Tibial nerve (tissue), 4 donors: ENCODE measurements around the gene ZNF385C. TPM values are rescaled to one million over a fixed set of nuclear protein-coding genes. Genes with fewer than 3 reads are reported as not detected.

ENCODE experiments used
- DNase-seq, 2 donors: peaks; one replicate each; pipeline ENCODE4 v3.0.0-alpha.2; 2019; ENCODE audit warnings: low spot score in 2 of 2
- H3K27ac ChIP-seq, 4 donors: fragments of 200-600 bp; sonication (generic) in 3 of 4; one replicate each; pipeline ENCODE4 v1.5.1; 2017 to 2019; ENCODE audit warnings: mild to moderate bottlenecking in 1 of 4
- H3K27me3 ChIP-seq, 2 donors: fragments of 200-600 bp; sonication (generic) in 1 of 2; one replicate each; pipeline versions ENCODE4 v1.5.1 to v1.6.0; 2017 to 2019
- H3K36me3 ChIP-seq, 3 donors: fragments of 200-600 bp; sonication (generic); one replicate each; pipeline ENCODE4 v1.5.1; 2018 to 2019
- H3K4me1 ChIP-seq, 4 donors: fragments of 200-600 bp; sonication (generic) in 3 of 4; one replicate each; pipeline ENCODE4 v1.5.1; 2017 to 2019
- H3K4me3 ChIP-seq, 4 donors: fragments of 200-600 bp; sonication (generic) in 3 of 4; one replicate each; pipeline ENCODE4 v1.5.1; 2017 to 2019; ENCODE audit warnings: mild to moderate bottlenecking in 1 of 4, moderate library complexity in 1 of 4
- H3K9me3 ChIP-seq, 4 donors: fragments of 200-600 bp; sonication (generic) in 3 of 4; one replicate each; pipeline ENCODE4 v1.5.1; 2017 to 2019
- EP300 ChIP-seq, 2 donors: sonication (generic); formaldehyde crosslinking; IDR thresholded peaks; one replicate each; pipeline ENCODE4 v1.6.1; 2017; ENCODE audit warnings: antibody characterized with exemption in 2 of 2, mild to moderate bottlenecking in 1 of 2
- POLR2A ChIP-seq, 2 donors: fragments of 450-650 bp; IDR thresholded peaks; one replicate each; pipeline ENCODE4 v1.6.1; 2017; ENCODE audit warnings: antibody characterized with exemption in 2 of 2, mild to moderate bottlenecking in 2 of 2, moderate library complexity in 2 of 2
- WGBS, 2 donors: methylation state at CpG; one replicate each; pipeline ENCODE4 v1.1.5; 2018; 5-methylcytosine and 5-hydroxymethylcytosine counted together
- total RNA-seq, 4 donors: library from RNA; depleted of rRNA; stranded (reverse); fragments of >200 nt; gene quantifications; one replicate each; pipeline ENCODE4 v1.1.0, GENCODE V29; 2016
- TF ChIP-seq, protein P1 (sequence below), 5 experiments: fragments of 200-600 bp in 3 of 5; fragments of 450-650 bp in 2 of 5; sonication (generic) in 3 of 5; IDR thresholded peaks; one replicate each; pipeline ENCODE4 v1.5.1; 2016 to 2019; ENCODE audit warnings: antibody characterized with exemption in 5 of 5, mild to moderate bottlenecking in 3 of 5, moderate library complexity in 2 of 5

The ZNF385C gene
- total RNA-seq, 4 donors from 2014 or later: 0.20 to 1.5 TPM; not detected in 2

GRCh38 chr17:41992576-41992975 lies 105.7 kb downstream of the ZNF385C start:
- WGBS, 2 donors: 19 to 26% methylated on average over 3 of the region's 3 CpGs
- H3K4me3 ChIP-seq: no peak overlapping the region
- peaks cover 3 to 100% (median 34%) of the 10 kb centered on the region in 3 donors for H3K36me3 ChIP-seq
- H3K27ac ChIP-seq: peak overlapping the region; percentile 32 to 83 (median 62)
- no peak for DNase-seq
- H3K9me3 ChIP-seq: no peaks in the 10 kb centered on the region
- TF ChIP-seq EP300 (IDR thresholded peaks at IDR 0.05): peak in 1 of 2 donors; percentile 8
- TF ChIP-seq, protein P1, sequence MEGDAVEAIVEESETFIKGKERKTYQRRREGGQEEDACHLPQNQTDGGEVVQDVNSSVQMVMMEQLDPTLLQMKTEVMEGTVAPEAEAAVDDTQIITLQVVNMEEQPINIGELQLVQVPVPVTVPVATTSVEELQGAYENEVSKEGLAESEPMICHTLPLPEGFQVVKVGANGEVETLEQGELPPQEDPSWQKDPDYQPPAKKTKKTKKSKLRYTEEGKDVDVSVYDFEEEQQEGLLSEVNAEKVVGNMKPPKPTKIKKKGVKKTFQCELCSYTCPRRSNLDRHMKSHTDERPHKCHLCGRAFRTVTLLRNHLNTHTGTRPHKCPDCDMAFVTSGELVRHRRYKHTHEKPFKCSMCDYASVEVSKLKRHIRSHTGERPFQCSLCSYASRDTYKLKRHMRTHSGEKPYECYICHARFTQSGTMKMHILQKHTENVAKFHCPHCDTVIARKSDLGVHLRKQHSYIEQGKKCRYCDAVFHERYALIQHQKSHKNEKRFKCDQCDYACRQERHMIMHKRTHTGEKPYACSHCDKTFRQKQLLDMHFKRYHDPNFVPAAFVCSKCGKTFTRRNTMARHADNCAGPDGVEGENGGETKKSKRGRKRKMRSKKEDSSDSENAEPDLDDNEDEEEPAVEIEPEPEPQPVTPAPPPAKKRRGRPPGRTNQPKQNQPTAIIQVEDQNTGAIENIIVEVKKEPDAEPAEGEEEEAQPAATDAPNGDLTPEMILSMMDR (IDR thresholded peaks at IDR 0.05): no peak
- peak in 1 of 2 donors; percentile 8 for TF ChIP-seq POLR2A (IDR thresholded peaks at IDR 0.05)
- peaks cover 0 to 14% (median 8%) of the 10 kb centered on the region in 4 donors for H3K4me1 ChIP-seq
- no peaks in the 10 kb centered on the region for H3K27me3 ChIP-seq

GRCh38 chr17:41989702-41990419 lies 108.4 kb downstream of the ZNF385C start:
- peak overlapping the region in 1 of 4 donors; percentile 11 for H3K27ac ChIP-seq
- DNase-seq: no peak
- WGBS, 2 donors: 84 to 88% methylated on average over 5 of the region's 5 CpGs
- no peaks in the 10 kb centered on the region for H3K9me3 ChIP-seq
- no peak overlapping the region for H3K4me3 ChIP-seq
- peaks cover 0 to 14% (median 5%) of the 10 kb centered on the region in 4 donors for H3K4me1 ChIP-seq
- TF ChIP-seq POLR2A (IDR thresholded peaks at IDR 0.05) (no peak), EP300 (IDR thresholded peaks at IDR 0.05) (no peak)
- TF ChIP-seq, protein P1 (IDR thresholded peaks at IDR 0.05): no peak
- peaks cover 0 to 100% (median 38%) of the 10 kb centered on the region in 3 donors for H3K36me3 ChIP-seq
- no peaks in the 10 kb centered on the region for H3K27me3 ChIP-seq

DNA sequence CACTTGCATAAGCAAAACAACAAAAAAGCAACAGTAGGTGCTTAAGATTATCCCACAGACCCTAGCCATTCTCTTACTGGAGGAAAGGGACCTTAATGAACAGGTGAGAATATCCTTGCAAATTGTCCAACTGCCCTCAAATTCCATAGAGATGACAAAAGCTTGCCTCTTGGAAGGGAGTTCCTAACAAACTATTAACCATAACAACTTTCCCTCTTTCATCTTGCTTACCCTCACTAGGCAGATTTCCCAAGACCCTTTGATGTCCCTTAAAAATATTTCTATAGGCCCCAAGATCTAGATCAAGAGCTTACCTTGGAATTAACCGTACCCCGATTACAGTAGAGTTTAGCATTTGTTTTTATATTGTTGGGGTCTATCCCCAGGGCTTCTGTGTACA lies 109.9 kb downstream of the ZNF385C start:
- 95 to 98% methylated on average over 2 of the region's 2 CpGs for WGBS, 2 donors

DNA sequence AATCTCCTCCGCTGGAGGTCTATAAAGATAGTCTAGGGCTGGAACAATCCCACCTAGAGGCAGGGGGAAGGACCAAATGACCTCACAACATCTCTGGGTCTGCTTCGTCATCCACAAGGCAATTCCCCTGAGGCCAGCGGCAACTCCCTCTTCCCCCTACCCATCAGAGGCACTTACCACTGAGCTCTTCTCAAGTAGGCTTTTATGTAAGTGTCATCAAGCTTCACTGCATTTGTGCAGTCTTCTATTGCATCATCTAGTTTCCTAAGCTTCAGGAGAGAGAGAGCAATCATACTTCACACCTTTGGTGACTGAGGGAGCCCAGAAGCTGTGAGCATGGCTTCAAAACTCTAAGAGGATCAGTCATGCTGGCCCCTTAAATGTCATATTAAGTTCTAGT lies 110.6 kb downstream of the ZNF385C start:
- no peak for TF ChIP-seq EP300 (IDR thresholded peaks at IDR 0.05)
- TF ChIP-seq, protein P1 (IDR thresholded peaks at IDR 0.05): no peak
- no peak for TF ChIP-seq POLR2A (IDR thresholded peaks at IDR 0.05)
- Histone ChIP-seq H3K4me1 (peaks cover 0 to 11% (median 2%) of the 10 kb centered on the region in 4 donors), H3K27me3 (no peaks in the 10 kb centered on the region), H3K36me3 (peaks cover 0 to 100% (median 25%) of the 10 kb centered on the region in 3 donors), H3K4me3 (no peak overlapping the region), H3K9me3 (no peaks in the 10 kb centered on the region), H3K27ac (no peak overlapping the region)
- 66 to 69% methylated on average over 3 of the region's 3 CpGs for WGBS, 2 donors
- no peak for DNase-seq

More for the DNA sequence above, 109.9 kb downstream of the ZNF385C start:
- H3K27ac ChIP-seq: no peak overlapping the region
- H3K9me3 ChIP-seq: no peaks in the 10 kb centered on the region
- H3K4me1 ChIP-seq: peaks cover 0 to 14% (median 4%) of the 10 kb centered on the region in 4 donors
- H3K27me3 ChIP-seq: no peaks in the 10 kb centered on the region
- no peak for DNase-seq
- TF ChIP-seq EP300 (IDR thresholded peaks at IDR 0.05) (no peak), POLR2A (IDR thresholded peaks at IDR 0.05) (no peak)
- TF ChIP-seq, protein P1 (IDR thresholded peaks at IDR 0.05): no peak
- no peak overlapping the region for H3K4me3 ChIP-seq
- H3K36me3 ChIP-seq: peaks cover 0 to 100% (median 31%) of the 10 kb centered on the region in 3 donors

DNA sequence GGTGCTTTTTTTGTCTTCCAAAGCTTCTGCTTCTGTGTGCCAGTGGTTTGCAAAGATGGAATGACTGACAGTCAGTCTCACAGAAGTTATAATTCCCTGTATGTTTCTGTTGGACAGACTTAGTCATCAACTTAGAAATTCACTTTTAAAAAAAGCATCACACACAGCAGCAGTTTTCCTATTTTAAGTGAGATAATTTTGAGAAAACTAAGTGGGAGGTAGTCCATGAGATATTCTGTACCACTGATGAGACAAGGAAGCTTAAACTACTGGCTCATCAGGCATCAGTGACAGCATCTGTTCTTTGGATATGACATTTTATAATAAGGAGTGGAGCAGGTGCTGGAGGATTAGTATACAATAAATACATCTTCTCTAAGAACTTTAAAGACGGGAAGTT lies 111.6 kb downstream of the ZNF385C start:
- Histone ChIP-seq H3K36me3 (peaks cover 2 to 100% (median 33%) of the 10 kb centered on the region in 3 donors), H3K9me3 (no peaks in the 10 kb centered on the region), H3K4me1 (peaks cover 0 to under 1% (median 0%) of the 10 kb centered on the region in 4 donors), H3K4me3 (no peak overlapping the region), H3K27ac (no peak overlapping the region), H3K27me3 (no peaks in the 10 kb centered on the region)
- TF ChIP-seq EP300 (IDR thresholded peaks at IDR 0.05) (no peak), POLR2A (IDR thresholded peaks at IDR 0.05) (no peak)
- TF ChIP-seq, protein P1 (IDR thresholded peaks at IDR 0.05): no peak
- 94 to 97% methylated on average over 1 of the region's 1 CpG for WGBS, 2 donors
- DNase-seq: no peak
